K562 (cell line): ENCODE measurements around the gene OSCP1. TPM values are rescaled to one million over a fixed set of nuclear protein-coding genes. Genes with fewer than 3 reads are reported as not detected.

Experiments used
- ATAC-seq: fragments of 200-7000 bp; cut with Tn5 transposase; 3 replicates; pipeline ENCODE4 v1.9.1; 2020; ENCODE audit warnings: moderate library complexity
- BruUV-seq: library from RNA; stranded (reverse); fragments of 400-500 nt; replicated peaks from 2 replicates; lab custom pipeline; 2021; lab: Mats Ljungman, UMichigan
- CTCF ChIA-PET: fragments of 300-600 bp; formaldehyde crosslinking; extraction: SDS; loops from one replicate; lab custom pipeline; 2021; ENCODE audit warnings: low intra/inter-chr PET ratio; lab: Yijun Ruan, JAX
- POLR2A ChIA-PET: fragments of 300-600, 350-650 bp; sonication (Branson Sonifier 250); formaldehyde crosslinking; extraction: SDS; loops from one replicate; lab custom pipeline; 2021; ENCODE audit warnings: antibody characterized with exemption, inconsistent platforms; lab: Yijun Ruan, JAX
- DNase-seq, 4 experiments: peaks; one replicate each; pipeline versions ENCODE4 v3.0.0 to v3.0.0-alpha.2; 2011 to 2018; ENCODE audit warnings: low spot score in 3 of 4, mixed read lengths in 3 of 4; ENCODE audit errors: extremely low read depth in 1 of 4
- FAIRE-seq: peaks from 2 replicates; lab custom pipeline; 2011; peaks lifted over from hg19 to GRCh38; lab: Jason Lieb, UNC
- H2AFZ ChIP-seq: 2 replicates; pipeline ENCODE4 v1.6.0; 2011; ENCODE audit warnings: low read depth, low read length, control low read depth, inconsistent platforms
- H3K27ac ChIP-seq: fragments of 200-600 bp; 3 replicates; pipeline ENCODE4 v1.8.0; 2011; ENCODE audit warnings: low read depth, mild to moderate bottlenecking, control low read depth, inconsistent platforms, low read length, moderate library complexity, mixed read lengths; ENCODE audit errors: extremely low read depth
- H3K27me3 ChIP-seq, 2 experiments: fragments of 300-600 bp in 1 of 2; 2 replicates in 1 of 2; 3 replicates in 1 of 2; pipeline versions ENCODE4 v1.6.0 to v1.8.0; 2011; ENCODE audit warnings: inconsistent platforms in 2 of 2, low read length in 2 of 2, mild to moderate bottlenecking in 1 of 2, mixed read lengths in 1 of 2, moderate library complexity in 1 of 2; ENCODE audit not compliant: control insufficient read depth in 2 of 2, insufficient read depth in 2 of 2
- H3K36me3 ChIP-seq: fragments of 300-600 bp; 3 replicates; pipeline ENCODE4 v1.8.0; 2011; ENCODE audit warnings: mild to moderate bottlenecking, low read length, inconsistent platforms; ENCODE audit not compliant: control insufficient read depth, insufficient read depth
- H3K4me1 ChIP-seq, 2 experiments: fragments of 200-600 bp in 1 of 2; replicated peaks in 1 of 2; 2 replicates in 1 of 2; 3 replicates in 1 of 2; pipeline versions ENCODE4 v1.5.1 to v1.8.0; 2011; ENCODE audit warnings: inconsistent platforms in 2 of 2, low read length in 2 of 2, mild to moderate bottlenecking in 1 of 2, mixed read lengths in 1 of 2, moderate library complexity in 1 of 2; ENCODE audit not compliant: control insufficient read depth in 2 of 2, insufficient read depth in 2 of 2
- H3K4me2 ChIP-seq: 2 replicates; pipeline ENCODE4 v1.6.1; 2011; ENCODE audit warnings: low read length, control low read depth, inconsistent platforms, mixed read lengths; ENCODE audit not compliant: insufficient read depth
- H3K4me3 ChIP-seq: fragments of 200-600 bp; sonication (generic), shearing (Covaris generic); 2 replicates; pipeline ENCODE4 v1.5.1; 2016; ENCODE audit warnings: control low read depth, inconsistent platforms
- H3K79me2 ChIP-seq: fragments of 200-600 bp; 3 replicates; pipeline ENCODE4 v1.8.0; 2011; ENCODE audit warnings: low read length, inconsistent platforms; ENCODE audit not compliant: control insufficient read depth, insufficient read depth
- H3K9ac ChIP-seq, 2 experiments: 2 replicates each; pipeline versions ENCODE4 v1.6.0 to v1.6.1; 2011; ENCODE audit warnings: low read depth in 2 of 2, low read length in 2 of 2, control low read depth in 1 of 2, inconsistent platforms in 1 of 2, mild to moderate bottlenecking in 1 of 2, mixed read lengths in 1 of 2; ENCODE audit not compliant: insufficient read depth in 1 of 2
- H3K9me1 ChIP-seq: one replicate; pipeline ENCODE4 v1.6.0; 2011; ENCODE audit warnings: inconsistent platforms, mild to moderate bottlenecking, low read length, moderate library complexity; ENCODE audit not compliant: control insufficient read depth, insufficient read depth
- H3K9me3 ChIP-seq: replicated peaks from 2 replicates; pipeline ENCODE4 v1.5.1; 2011; ENCODE audit warnings: low read depth, low read length, inconsistent platforms; ENCODE audit not compliant: control insufficient read depth, insufficient read depth
- H4K20me1 ChIP-seq: replicated peaks from 2 replicates; pipeline ENCODE4 v1.6.1; 2011; ENCODE audit warnings: low read length, inconsistent platforms, mixed read lengths; ENCODE audit not compliant: control insufficient read depth, insufficient read depth
- CAMTA2 ChIP-seq: fragments of 250-450 bp; sonication (Bioruptor Pico); conservative IDR thresholded peaks from 2 replicates; pipeline ENCODE4 v1.5.1; 2022
- CHD1 ChIP-seq: fragments of 200-600 bp; sonication (generic); IDR thresholded peaks from one replicate; pipeline ENCODE4 v1.6.1; 2012; ENCODE audit warnings: mild to moderate bottlenecking, moderate library complexity, low read length, inconsistent platforms
- E2F3 ChIP-seq: fragments of 250-450 bp; sonication (Bioruptor Pico); IDR thresholded peaks from 2 replicates; pipeline ENCODE4 v1.4.0; 2020; ENCODE audit warnings: mild to moderate bottlenecking
- FOXA1 ChIP-seq: fragments of 450-650 bp; IDR thresholded peaks from 2 replicates; pipeline ENCODE4 v1.6.1; 2016; ENCODE audit warnings: mild to moderate bottlenecking, borderline replicate concordance
- HDAC2 ChIP-seq: fragments of 450-650 bp; IDR thresholded peaks from 2 replicates; pipeline ENCODE4 v1.6.1; 2016; ENCODE audit warnings: mild to moderate bottlenecking
- JUN ChIP-seq, 2 experiments: sonication (generic) in 1 of 2; formaldehyde crosslinking in 1 of 2; IDR thresholded peaks; 2 replicates each; pipeline versions ENCODE4 v1.6.1 to v1.8.0; 2012 to 2022; ENCODE audit warnings: borderline replicate concordance in 2 of 2, mild to moderate bottlenecking in 2 of 2, improper control_type of control experiment in 1 of 2, low read depth in 1 of 2, low read length in 1 of 2, missing genetic modification reagents in 1 of 2
- MTA2 ChIP-seq: fragments of 450-650 bp; IDR thresholded peaks from 2 replicates; pipeline ENCODE4 v1.6.1; 2016; ENCODE audit warnings: low read depth
- PHF20 ChIP-seq: fragments of 450-650 bp; IDR thresholded peaks from 2 replicates; pipeline ENCODE4 v1.6.1; 2018; ENCODE audit not compliant: partially characterized antibody
- SP1 ChIP-seq: sonication (generic); formaldehyde crosslinking; IDR thresholded peaks from 2 replicates; pipeline ENCODE4 v1.8.1; 2022; ENCODE audit warnings: mild to moderate bottlenecking, missing genetic modification reagents
- SRSF7 ChIP-seq: fragments of 200-400 bp; formaldehyde crosslinking; optimal IDR thresholded peaks from 2 replicates; pipeline ENCODE3; 2017; ENCODE audit warnings: mild to moderate bottlenecking, low read depth, low read length
- ZC3H4 ChIP-seq: sonication (generic); formaldehyde crosslinking; IDR thresholded peaks from 2 replicates; pipeline ENCODE4 v1.9.0; 2021; ENCODE audit warnings: missing genetic modification reagents, borderline replicate concordance
- ZNF316 ChIP-seq: fragments of 450-650 bp; IDR thresholded peaks from 2 replicates; pipeline ENCODE4 v1.6.1; 2016
- ZNF431 ChIP-seq: sonication (generic); formaldehyde crosslinking; IDR thresholded peaks from 2 replicates; pipeline ENCODE4 v1.8.0; 2022; ENCODE audit warnings: mild to moderate bottlenecking, missing genetic modification reagents
- ZSCAN29 ChIP-seq: fragments of 450-650 bp; IDR thresholded peaks from 2 replicates; pipeline ENCODE4 v1.6.1; 2017
- WGBS: fragments of 100-300 bp; shearing (Covaris generic); methylation state at CpG from one replicate; pipeline ENCODE4 v1.1.6; 2016; ENCODE audit warnings: low coverage, mixed read lengths; ENCODE audit not compliant: insufficient coverage; ENCODE audit errors: missing lambda C conversion rate; 5-methylcytosine and 5-hydroxymethylcytosine counted together
- in situ Hi-C: fragments of 300-500 bp; cut with MboI; formaldehyde crosslinking; loops from 4 replicates; pipeline ENCODE4 v1.15.0; 2018; ENCODE audit warnings: inconsistent platforms, mixed read lengths
- intact Hi-C: fragments of 100-400 bp; cut with micrococcal nuclease; formaldehyde crosslinking; loops from 2 replicates; pipeline ENCODE4 v1.14.2; 2022
- polyA plus RNA-seq, 8 experiments: library from polyadenylated mRNA; depleted of rRNA in 4 of 8; stranded (reverse) in 5 of 8; unstranded in 3 of 8; fragments of >200 nt; fragmentation: Nextera tagmentation in 2 of 8; fragmentation: Illumina TruSeq in 1 of 8; extraction: Ambion mirVana in 2 of 8; extraction: Trizol in 1 of 8; gene quantifications; 2 replicates each; pipeline versions ENCODE4 v1.2.1 to v1.2.3, GENCODE V29; 2011 to 2014; ENCODE audit warnings: inconsistent platforms in 1 of 8, missing spikeins in 1 of 8
- total RNA-seq, 7 experiments: library from RNA; depleted of rRNA in 6 of 7; stranded (reverse); fragments of >200 nt in 6 of 7; fragmentation: Illumina TruSeq in 2 of 7; extraction: Trizol in 2 of 7; gene quantifications; 2 replicates each; pipeline versions ENCODE4 v1.2.1 to v1.2.3, GENCODE V29; 2011 to 2021; ENCODE audit warnings: low replicate concordance in 1 of 7
- TF ChIP-seq, protein P1 (sequence below): fragments of 450-650 bp; IDR thresholded peaks from 2 replicates; pipeline ENCODE4 v1.6.1; 2016
- TF ChIP-seq, protein P2 (sequence below): fragments of 450-650 bp; conservative IDR thresholded peaks from 2 replicates; pipeline ENCODE4 v1.6.1; 2016; ENCODE audit warnings: missing genetic modification characterization, low read depth, mild to moderate bottlenecking, missing compliant biosample characterization, moderate library complexity

Gene OSCP1
- total and polyA plus RNA-seq, 9 of the 15 experiments (the other 6 are each of a cell fraction or from before 2014, with no cell fraction given) = 0.15 to 0.40 (median 0.33) TPM; not detected in 5

DNA sequence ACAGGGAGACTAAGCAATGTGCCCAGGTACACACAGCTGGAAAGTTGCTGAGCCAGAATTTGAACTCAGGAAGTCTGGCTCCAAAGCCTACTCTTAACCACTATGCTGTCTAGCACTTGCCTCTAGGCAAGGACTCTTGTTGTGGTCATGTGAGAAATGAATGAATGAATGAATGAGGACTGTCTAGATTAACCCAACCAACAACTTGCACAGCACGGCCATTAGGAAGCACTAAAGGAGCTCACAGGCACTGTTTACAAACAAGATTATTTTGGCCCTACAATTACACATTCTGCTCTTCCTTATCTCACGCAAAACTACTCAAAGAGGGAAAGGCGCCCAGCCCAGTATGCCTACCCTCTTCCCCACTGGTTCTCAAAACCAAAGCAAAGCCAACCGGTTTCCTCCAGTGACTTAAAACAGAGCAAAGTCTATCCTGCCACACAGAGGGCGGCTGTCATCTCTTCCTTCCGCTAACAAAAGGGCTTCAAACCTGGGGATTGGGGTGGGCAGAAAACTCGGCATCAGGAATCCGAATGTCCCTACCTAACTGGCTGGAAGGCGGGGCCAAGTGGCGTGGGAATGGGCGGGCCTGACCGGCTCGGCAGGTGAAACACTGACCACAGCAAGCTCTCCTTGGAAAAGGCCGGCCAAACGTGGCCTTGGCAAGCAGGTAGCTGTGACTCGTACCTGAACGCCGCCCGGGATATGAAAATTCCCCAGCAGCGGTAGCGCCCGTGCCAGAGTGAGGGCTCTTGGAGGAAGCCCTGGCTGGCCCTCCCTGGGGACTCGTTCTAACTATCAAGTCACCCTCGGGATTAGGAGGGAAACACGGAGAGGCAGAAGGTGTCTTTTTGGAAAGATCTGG lies 65.5 kb downstream of the OSCP1 start:
- BruUV-seq = TSS peak; percentile 50
- H3K4me1 ChIP-seq = peaks cover 29 to 33% of the 10 kb centered on the region in 2 experiments
- intact Hi-C loops (loop anchor here (5.0 kb wide), 1 partner anchor 62 kb away; the partner anchor contains the start of gene EVA1B), in situ Hi-C loops (no loop called here)
- peak overlapping the region; percentile 77 for H2AFZ ChIP-seq
- H3K36me3 ChIP-seq = peaks cover 33% of the 10 kb centered on the region
- ChIA-PET CTCF (no interaction called here), POLR2A (interaction anchor here (0.6 to 9.7 kb wide), 10 partner anchors 7 to 562 kb away, joined by 3 to 315 read pairs (median 3); partner anchors contain the start of genes LSM10 and THRAP3)
- FAIRE-seq = peak; percentile 71
- no peaks in the 10 kb centered on the region for H3K9me3 ChIP-seq
- 1% methylated on average over 25 of the region's 25 CpGs for WGBS
- H3K9ac ChIP-seq = peak overlapping the region; percentile 93 to 97
- H3K27ac ChIP-seq = peak overlapping the region; percentile 93
- DNase-seq = peak; percentile 61 to 84 (median 67)
- peak overlapping the region; percentile 91 for H3K4me3 ChIP-seq
- peaks cover 24% of the 10 kb centered on the region; the same call in 1 of the 2 replicates for H4K20me1 ChIP-seq
- no peaks in the 10 kb centered on the region for H3K27me3 ChIP-seq
- H3K9me1 ChIP-seq = peaks cover 5% of the 10 kb centered on the region
- peak; percentile 44 for ATAC-seq
- peaks cover 67% of the 10 kb centered on the region for H3K79me2 ChIP-seq
- peak overlapping the region; percentile 96 for H3K4me2 ChIP-seq
- no peak for TF ChIP-seq MTA2
- TF ChIP-seq ZSCAN29 = 0 out of 2 replicates have a peak, but pooled peaks have one; percentile 63
- TF ChIP-seq FOXA1 = no peak
- TF ChIP-seq ZNF316 = peak; percentile 37; the same call in 1 of the 2 replicates
- TF ChIP-seq PHF20 = no peak
- no peak for TF ChIP-seq ZNF431 (CRISPR knock-in tag)
- TF ChIP-seq E2F3 (CRISPR knock-in tag) = no peak
- TF ChIP-seq JUN (IDR thresholded peaks at IDR 0.05; ENCODE audit: borderline replicate concordance, low read depth, low read length) = 0 out of 2 replicates have a peak, but pooled peaks have one; percentile 8
- no peak for TF ChIP-seq JUN (CRISPR knock-in tag; IDR thresholded peaks at IDR 0.05; ENCODE audit: borderline replicate concordance)
- TF ChIP-seq HDAC2 = 0 out of 2 replicates have a peak, but pooled peaks have one; percentile 15
- TF ChIP-seq, protein P1, sequence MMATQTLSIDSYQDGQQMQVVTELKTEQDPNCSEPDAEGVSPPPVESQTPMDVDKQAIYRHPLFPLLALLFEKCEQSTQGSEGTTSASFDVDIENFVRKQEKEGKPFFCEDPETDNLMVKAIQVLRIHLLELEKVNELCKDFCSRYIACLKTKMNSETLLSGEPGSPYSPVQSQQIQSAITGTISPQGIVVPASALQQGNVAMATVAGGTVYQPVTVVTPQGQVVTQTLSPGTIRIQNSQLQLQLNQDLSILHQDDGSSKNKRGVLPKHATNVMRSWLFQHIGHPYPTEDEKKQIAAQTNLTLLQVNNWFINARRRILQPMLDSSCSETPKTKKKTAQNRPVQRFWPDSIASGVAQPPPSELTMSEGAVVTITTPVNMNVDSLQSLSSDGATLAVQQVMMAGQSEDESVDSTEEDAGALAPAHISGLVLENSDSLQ = peak; percentile 15; the same call in 1 of the 2 replicates
- no peak for TF ChIP-seq ZC3H4 (CRISPR knock-in tag)
- peak; percentile 21; the same call in 1 of the 2 replicates for TF ChIP-seq SP1 (CRISPR knock-in tag)
- TF ChIP-seq CAMTA2 (CRISPR knock-in tag) = no peak
- no peak for TF ChIP-seq SRSF7
- TF ChIP-seq CHD1 = peak; percentile 96
- TF ChIP-seq, protein P2, sequence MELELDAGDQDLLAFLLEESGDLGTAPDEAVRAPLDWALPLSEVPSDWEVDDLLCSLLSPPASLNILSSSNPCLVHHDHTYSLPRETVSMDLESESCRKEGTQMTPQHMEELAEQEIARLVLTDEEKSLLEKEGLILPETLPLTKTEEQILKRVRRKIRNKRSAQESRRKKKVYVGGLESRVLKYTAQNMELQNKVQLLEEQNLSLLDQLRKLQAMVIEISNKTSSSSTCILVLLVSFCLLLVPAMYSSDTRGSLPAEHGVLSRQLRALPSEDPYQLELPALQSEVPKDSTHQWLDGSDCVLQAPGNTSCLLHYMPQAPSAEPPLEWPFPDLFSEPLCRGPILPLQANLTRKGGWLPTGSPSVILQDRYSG (tag) = no peak
